Stimulated activated naive CD8-positive, alpha-beta T cell treated with anti-CD3 and anti-CD28 coated beads, Interleukin-15, Interleukin-2, amounts not matched to agents 100 U/mL and 50 U/mL, for 24 hours (primary cell): ENCODE results near the gene PGAM1.
"Not testable (repeated sequence)": the region's sequence is repeated elsewhere in the genome, so short reads cannot be mapped to it uniquely, and the experiment has no call there.

Experiments used
- ATAC-seq: fragments of 150-1000 bp; cut with Tn5 transposase; one replicate; pipeline ENCODE4 v1.10.0; 2021
- DNase-seq: peaks from one replicate; pipeline ENCODE4 v3.0.0; 2021

The PGAM1 gene

DNA sequence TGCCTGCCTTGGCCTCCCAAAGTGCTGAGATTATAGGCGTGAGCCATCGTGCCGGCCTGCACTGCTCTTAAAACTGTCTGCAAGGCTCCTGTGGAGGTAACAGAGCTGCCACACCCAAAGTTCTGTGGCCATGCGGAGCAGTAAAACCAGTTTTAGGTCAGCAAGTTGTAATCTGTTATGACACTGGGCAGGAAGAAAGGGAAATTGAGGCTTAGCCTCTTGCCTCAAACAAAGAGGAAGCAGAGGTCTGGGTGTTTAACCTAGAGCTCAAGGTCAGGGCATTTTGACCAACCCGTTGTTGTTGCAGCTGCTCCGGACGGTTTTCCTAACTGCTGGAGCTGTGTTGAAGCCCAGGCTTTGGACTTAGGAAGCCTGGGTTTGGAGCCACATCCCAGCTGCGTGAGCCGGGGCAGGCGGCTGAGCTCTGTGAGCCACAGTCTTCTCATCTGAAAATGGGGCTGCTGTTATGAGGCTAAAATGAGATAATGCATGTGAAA, 17.4 kb upstream of the PGAM1 start:
- no peak for DNase-seq
- ATAC-seq = no peak

DNA sequence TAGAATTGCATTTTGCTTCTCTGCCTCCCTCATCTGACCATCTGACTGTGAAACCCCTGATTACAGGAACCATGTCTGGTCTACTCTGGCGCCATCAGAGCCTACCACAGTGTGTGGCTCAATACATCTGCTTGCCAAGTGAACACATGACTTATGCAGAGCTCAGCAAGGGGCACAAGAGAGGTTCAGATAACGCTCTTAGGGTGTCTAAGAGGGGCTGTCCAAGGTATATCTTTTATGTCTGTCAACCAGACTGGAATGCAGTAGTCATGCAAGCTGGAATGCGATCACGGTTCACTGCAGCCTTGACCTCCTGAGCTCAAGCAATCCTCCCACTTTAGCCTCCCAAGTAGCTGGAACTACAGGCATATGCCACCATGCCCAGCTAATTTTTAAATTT, 14.6 kb upstream of the PGAM1 start:
- no peak for ATAC-seq
- no peak for DNase-seq

DNA sequence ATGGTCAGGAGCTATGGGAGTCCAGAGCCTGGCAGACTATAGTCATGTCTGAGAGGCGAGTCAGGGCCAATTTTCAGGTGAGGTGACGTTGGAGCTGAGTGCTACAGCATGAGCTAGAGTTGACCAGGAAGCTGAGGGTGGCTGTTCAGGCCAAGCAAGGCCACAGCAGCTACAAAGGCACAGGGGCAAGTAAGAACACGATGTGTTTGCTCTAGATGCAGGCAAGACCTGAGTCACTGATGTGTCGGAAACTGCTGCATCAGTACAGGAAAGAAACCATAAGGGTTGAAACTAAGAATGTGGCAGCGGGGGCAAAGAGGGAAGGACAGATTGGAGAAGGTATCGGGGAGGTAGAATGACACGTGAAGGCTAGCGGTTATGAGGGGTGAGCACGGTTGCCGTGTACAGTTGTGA, 13.1 kb upstream of the PGAM1 start:
- ATAC-seq (peak; percentile 59), DNase-seq (peak; percentile 63)

DNA sequence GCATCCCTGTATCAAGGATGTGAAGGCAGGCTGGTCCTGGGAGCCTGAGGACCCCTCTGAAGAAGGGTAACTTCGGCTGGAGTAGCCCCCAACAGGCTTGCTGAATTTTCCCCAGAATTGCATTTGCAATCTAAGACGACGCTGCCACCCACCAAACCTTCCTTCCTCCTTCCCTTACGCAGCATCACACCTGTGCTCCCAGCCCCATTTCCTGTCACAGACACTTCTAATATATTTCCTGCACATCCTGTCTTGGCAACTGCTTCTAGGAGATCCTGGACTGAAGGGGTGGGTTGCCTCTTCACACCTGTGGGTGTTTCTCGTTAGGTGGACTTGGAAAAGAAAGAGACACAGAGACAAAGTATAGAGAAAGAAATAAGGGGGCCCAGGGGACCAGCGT, 9.4 kb upstream of the PGAM1 start:
- ATAC-seq = no peak

DNA sequence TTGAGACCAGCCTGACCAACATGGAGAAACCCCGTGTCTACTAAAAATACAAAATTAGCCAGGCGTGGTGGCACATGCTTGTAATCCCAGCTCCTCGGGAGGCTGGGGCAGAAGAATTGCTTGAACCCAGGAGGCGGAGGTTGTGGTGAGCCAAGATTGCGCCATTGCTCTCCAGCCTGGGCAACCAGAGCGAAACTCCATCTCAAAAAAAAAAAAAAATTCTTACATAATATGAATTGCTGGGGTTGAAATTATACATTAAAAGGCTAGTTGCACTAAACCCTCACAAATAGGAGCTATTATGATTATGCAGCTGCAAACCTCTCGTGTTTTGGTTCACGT, 2.3 kb upstream of the PGAM1 start:
- not testable (repeated sequence) for ATAC-seq, DNase-seq

More for the DNA sequence above, 9.4 kb upstream of the PGAM1 start:
- DNase-seq = no peak

DNA sequence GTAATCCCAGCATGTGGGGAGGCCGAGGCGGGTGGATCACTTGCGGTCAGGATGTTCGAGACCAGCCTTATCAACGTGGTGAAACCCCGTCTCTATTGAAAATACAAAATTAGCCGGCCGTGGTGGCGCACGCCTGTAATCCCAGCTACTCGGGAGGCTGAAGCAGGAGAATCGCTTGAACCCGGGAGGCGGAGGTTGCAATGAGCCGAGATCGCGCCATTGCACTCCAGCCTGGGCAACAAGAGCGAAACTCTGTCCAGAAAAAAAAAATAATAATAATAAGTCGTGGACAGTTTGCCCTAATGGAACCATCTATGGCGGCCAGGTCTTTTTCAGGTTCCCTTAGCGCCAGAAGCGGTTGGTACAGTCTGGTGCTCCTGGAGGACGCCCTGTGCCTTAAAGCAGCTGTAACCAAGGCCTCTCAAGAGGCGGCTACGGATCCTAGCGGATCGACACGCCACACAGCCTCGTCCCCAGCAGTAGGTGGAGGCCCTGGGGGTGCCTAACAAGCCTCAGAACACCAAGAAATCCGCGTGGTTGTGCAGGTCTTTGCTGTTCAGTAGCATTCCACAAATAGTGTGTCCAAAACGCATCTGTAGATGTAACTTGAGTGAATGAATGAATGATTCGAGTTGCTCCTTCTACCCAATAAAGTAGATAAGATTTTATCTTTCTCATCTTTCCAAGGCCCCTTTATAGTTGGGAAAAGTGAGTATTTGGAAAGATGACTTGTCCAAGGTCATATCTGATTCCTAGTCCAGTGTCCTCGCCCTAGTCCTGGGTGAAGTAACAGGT, 982 bp downstream of the PGAM1 start:
- peak; percentile 24 for DNase-seq

DNA sequence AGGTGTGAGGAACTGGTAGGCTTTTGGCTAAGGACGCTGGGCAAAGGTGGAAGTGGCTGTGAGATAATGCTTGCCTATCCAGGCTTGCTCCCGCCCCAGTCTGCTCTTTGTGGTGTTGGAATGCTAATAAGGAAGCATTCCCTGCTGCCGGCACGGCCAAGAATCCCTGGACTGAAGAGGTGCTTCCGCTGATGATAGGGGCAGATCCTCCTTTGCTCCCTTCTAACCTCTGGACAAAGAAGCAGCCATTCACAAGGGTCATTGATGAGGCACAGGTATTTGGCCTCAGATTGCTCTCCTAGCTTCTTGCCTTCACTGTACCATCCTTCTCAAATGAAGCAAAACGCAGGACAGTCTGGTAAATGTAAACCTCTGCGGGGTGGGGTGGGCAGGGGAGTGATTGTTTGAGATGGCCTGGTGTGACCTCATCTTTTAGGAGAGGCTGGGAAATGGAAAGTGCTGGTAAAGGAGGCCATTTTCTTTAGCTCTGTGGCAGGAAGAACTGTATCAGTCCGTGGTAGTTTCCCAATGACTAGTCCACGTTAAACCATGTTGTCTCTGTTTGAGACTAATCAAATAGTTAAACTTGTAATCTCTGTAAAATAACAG, 1.7 kb downstream of the PGAM1 start:
- ATAC-seq = peak; percentile 51
- DNase-seq = peak; percentile 46

More for the DNA sequence above, 982 bp downstream of the PGAM1 start:
- no peak for ATAC-seq

DNA sequence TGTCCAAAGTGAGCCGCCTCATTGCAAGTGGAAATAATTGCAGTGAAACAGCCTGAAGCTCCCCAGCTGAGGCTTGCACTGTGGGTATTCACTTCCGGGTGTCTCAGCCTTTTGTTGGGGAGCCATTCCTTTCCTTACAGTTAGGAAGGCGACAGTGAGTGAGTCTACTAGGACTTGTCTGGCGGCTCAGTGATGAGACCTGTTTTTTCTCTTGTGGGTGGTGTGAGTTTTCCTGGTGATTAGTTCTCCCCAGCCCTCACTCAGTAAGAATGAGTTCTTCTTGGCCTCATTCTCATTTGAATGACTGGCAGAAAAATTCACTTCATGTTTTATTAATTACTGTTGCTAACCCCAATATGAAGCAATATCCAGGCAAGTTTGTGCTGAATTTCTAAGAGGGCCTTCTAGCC, 2.6 kb downstream of the PGAM1 start:
- DNase-seq = peak; percentile 23
- no peak for ATAC-seq

DNA sequence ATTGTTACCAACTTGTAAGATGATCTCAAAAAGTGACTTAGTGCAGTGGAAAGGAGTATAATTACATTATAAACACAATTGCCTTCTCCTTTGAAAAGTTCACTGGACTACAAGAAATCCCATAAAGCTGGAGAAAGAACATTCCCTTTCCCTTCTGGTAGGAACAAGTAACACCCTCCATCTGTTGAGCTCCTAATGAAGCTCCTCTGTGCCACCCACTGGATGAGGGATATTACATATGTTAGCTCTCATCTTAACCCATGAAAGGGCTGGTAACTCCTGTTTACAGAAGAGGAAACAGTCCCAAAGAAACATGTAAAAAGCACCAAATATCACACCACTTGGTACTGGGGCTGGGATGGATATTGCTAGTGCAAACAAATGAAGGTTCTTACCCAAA, 8.1 kb downstream of the PGAM1 start:
- DNase-seq (no peak), ATAC-seq (no peak)

DNA sequence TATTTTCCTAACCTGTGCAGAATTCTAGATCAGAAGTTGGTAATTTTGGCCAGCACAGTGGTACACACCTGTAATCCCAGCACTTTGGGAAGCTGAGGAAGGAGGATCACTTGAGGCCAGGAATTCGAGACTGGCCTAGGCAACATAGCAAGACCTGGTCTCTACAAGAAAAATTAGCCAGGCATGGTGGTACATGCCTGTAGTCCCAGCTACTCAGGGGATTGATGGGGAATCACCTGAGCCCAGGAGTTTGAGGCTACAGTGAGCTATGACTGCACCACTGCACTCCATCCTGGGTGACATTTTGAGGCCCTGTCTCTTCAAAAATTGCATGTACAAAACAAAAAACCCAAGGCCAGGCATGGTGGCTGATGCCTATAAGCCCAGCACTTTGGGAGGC, 8.6 kb downstream of the PGAM1 start:
- ATAC-seq = peak; percentile 50

DNA sequence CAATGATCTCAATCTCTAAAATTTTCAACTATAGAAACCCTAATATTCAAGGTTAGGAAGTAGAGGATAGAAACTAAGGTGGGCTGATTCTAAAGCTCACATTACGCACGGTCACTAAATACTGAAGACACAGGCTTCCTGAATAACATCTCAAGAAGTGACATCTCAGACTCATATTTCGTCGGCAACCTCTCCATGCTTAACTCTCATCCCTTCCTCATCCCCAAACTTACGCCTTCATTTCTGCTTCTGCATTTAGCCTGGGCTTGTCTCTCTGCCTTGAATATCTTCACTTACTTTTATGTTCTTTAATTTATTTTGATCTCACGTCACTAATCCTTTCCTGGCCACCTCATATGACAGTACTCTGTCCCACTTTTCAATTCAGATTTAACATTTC, 9.2 kb downstream of the PGAM1 start:
- DNase-seq (no peak), ATAC-seq (no peak)

More for the DNA sequence above, 8.6 kb downstream of the PGAM1 start:
- DNase-seq = no peak

DNA sequence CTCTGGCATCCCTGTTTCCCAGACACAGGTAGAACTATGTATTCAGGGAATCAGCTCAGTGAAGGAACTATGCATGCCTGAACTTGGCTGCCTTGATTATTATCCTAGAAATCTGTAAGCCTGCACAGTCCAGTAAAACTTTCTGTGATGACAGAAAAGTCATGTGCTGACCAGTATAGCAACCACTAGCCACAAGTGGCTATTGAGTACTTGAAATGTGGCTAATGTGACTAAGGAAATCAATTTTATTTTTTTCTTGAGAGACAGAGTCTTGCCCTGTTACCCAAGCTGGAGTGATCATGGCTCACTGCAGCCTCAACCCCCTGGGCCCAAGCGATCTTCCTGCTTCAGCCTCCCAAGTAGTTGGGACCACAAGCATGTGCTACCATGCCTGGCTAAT, 16.3 kb downstream of the PGAM1 start:
- no peak for DNase-seq
- ATAC-seq = no peak

DNA sequence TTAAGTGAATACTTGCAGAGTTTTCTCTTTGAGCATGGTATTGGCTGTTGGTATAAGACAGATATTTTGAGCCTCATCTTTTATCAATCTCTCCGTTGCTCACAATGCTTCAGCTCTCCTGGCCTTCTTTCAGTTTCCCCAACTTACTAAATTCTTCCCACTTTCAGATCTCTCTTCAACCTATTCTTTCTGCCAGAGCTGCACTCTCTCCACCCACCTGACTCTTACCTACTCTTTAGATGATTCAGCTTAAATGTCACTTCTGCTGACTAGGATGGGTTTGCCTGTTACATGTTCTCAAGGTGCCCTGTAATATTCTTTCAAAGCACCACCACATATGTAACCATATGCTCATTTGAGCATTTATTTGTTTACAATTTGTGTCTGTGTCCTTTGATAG, 18.2 kb downstream of the PGAM1 start:
- ATAC-seq (peak; percentile 29), DNase-seq (no peak)

DNA sequence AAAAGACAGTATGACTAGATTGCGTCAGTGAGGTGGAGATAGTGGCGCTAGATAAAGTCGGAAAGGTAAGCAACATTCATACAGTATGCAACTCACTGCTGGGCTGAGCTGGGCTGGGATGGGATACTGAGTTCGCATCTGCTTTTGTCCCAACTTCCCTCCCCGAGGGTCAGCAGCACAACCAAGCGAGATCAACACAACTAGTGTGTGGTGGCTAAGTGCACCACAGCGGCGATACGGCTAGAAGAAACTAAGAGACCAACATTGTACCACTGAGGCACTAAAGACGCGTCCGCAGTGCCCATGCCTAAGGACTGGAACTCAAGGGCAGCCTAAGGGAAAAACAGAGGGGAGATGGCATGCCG, 19.3 kb downstream of the PGAM1 start:
- ATAC-seq (no peak), DNase-seq (no peak)

DNA sequence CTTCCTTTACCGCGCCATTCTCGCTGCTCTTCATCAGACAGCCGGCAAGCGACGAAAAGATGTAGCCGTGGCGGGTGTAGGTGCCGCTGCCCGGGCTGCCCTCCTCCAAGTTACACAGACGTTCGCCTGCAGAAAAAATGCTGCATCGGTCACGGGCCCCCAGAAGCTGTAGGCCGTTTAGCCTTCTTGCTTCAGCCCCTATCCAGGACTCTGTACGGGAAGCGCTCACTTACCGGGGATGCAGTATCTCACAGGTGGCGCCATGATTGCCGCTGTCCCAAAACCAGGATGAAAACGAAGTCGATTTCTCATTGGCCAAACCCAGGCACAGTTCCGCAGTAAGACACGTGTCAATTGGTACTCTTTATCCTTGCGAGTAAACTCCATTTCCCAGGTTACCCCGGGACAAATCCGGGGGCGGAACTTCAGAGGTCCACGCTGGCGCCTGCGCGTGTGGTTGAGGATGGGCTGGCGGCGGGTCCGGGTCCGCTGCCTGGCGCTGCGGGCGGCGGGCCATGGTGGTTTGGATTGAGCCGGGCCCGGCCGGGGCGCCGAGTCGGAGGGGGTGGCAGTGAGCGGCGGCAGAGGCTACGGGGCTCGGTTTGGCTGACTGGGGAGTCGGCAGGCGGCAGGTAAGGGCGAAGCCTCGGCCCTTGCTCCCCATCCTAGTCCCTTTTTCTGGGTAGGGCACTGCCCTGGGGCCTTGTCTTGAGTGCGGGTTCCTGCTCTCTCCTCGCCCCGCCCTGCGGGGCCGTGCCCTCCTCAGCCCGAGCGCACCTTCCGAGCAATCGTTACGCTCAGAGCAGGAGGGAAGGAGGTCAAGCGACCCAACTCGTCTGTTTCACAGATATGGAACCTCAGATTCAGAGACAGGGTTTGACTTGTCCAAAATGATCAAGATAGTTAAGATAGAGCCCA, 20.0 kb downstream of the PGAM1 start, which contains the start of the genes EXOSC1 and ZDHHC16:
Gene EXOSC1 (minus strand): TSS at position 285 of the 918 bp plus-strand sequence. CDS start 21 bp downstream, at position 264.
Gene ZDHHC16 (plus strand): TSS at position 454 of the 918 bp plus-strand sequence. CDS start 5,501 bp downstream, outside the sequence.
- peak; percentile 96 for ATAC-seq
- DNase-seq = peak; percentile 91

DNA sequence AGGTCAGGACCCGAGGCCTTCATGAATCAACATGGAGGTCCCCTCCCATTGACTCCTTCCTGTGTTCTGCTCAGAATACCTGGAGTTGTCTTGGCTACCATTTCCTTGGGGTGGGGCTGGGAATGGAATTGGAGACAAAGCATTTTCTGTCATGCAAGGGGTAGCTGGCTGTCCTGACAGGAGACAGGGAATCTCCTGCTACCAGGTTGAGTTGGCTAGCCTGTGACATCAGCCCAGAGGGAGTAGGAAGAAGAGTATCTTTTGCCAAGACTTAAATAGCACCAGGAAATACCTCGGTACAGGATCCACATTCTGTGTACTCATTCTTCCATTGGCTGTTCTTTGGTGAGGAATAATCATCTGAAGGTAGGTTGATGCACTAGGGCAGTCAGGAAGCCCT, 24.8 kb downstream of the PGAM1 start:
- ATAC-seq (no peak), DNase-seq (no peak)

DNA sequence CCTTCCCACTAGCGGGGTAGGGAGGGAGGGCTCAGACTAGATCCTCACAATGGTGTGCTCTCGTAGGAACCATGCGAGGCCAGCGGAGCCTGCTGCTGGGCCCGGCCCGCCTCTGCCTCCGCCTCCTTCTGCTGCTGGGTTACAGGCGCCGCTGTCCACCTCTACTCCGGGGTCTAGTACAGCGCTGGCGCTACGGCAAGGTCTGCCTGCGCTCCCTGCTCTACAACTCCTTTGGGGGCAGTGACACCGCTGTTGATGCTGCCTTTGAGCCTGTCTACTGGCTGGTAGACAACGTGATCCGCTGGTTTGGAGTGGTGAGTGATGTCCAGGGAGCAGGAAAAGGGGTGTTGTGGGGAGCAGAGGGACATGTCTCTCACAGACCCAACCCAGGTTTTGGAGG, 25.6 kb downstream of the PGAM1 start:
- no peak for DNase-seq
- no peak for ATAC-seq

DNA sequence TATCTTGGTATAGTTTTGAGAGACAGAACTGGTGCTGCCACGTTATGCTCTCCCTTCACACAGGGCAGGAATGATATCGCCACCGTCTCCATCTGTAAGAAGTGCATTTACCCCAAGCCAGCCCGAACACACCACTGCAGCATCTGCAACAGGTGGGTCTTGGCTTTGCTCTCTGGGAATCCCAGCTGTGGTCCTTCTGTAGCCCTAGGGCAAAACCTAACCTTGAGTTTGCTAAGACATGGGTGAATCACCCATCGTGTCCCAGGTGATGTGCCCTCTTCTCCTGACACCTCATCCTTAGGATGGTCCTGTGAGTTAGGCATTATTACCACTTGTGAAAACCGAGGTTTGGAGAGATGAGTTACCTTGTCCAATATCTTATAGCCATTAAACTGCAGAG, 26.4 kb downstream of the PGAM1 start:
- DNase-seq (no peak), ATAC-seq (no peak)

DNA sequence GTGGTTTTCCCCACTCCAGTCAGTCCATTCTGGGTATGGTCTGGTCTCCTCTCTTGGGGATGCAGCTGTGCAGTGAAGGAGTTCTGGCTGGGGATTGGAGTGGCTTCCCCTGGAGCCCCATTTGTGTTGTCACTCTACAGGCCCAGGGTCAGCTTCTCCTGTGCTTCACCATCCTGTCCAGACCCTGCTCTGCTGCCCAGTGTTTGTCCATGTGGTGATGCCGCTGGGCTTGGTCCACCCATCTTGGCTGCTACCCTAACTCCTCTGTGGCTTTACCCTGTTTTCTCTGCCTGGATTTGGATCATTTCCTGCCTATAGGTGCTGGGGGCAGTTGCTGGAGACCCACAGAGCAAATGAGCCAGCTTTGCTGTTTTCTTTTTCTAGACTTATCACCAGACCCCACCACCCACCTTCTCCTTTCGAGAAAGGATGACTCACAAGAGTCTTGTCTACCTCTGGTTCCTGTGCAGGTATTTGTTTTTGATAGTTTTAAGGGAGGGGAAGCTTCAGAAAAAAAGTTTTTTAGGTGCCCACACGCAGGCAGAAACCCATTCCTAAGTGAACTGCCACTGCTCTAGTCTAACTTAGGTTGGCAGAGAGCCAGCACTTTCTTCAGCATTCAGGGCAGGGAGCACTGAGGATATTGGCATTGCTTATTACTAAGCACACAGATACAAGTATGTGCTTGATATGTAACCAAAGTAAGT, 28.5 kb downstream of the PGAM1 start:
- ATAC-seq (peak; percentile 53), DNase-seq (peak; percentile 7)

DNA sequence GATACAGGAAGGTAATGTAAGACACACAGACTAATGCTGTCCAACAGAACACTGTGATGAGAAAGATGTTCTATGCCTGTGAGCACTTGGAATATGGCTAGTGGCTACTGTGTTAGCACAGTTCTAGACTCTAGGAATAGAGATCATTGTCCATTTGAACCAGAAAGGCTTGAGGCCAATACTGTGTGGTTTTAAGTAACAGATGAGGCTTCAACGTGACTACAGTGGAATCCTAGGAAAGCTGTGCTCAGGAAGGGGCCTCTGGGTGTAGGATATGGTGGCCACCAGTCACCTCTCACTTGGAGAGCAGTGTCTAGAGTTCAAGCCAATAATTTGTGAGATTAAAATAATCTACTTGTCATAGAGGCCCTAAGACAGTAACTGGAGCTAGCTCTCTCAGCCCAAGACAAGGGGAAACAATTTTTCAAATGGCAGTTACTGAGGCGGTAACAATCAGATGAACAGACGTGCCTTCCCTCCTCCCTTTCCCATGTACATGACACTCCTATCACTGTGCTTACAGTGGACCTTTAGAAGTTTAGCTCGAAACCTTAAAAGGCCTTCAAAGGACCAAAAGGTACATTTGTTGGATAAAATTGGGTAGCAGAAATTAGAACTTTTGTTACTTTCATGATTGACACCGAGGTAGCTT, 30.2 kb downstream of the PGAM1 start:
- DNase-seq (no peak), ATAC-seq (no peak)

DNA sequence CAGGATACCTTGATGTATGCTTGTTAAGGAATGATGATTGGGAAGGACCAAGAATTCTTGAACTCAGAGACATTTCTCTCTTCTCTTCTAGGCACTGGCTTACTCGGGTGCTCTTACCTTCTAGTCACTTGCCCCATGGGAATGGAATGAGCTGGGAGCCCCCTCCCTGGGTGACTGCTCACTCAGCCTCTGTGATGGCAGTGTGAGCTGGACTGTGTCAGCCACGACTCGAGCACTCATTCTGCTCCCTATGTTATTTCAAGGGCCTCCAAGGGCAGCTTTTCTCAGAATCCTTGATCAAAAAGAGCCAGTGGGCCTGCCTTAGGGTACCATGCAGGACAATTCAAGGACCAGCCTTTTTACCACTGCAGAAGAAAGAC, 30.7 kb downstream of the PGAM1 start:
- no peak for ATAC-seq
- no peak for DNase-seq
